ENCODE data around the gene EXD3. TPM values are rescaled to one million over a fixed set of nuclear protein-coding genes. Genes with fewer than 3 reads are reported as not detected.
A peak's percentile ranks its signal among the peaks of the same experiment; 100 is the strongest.

EXD3 gene
- total RNA-seq, 4 donors from 2014 or later = 11.8 to 49.0 (median 31.5) TPM

DNA sequence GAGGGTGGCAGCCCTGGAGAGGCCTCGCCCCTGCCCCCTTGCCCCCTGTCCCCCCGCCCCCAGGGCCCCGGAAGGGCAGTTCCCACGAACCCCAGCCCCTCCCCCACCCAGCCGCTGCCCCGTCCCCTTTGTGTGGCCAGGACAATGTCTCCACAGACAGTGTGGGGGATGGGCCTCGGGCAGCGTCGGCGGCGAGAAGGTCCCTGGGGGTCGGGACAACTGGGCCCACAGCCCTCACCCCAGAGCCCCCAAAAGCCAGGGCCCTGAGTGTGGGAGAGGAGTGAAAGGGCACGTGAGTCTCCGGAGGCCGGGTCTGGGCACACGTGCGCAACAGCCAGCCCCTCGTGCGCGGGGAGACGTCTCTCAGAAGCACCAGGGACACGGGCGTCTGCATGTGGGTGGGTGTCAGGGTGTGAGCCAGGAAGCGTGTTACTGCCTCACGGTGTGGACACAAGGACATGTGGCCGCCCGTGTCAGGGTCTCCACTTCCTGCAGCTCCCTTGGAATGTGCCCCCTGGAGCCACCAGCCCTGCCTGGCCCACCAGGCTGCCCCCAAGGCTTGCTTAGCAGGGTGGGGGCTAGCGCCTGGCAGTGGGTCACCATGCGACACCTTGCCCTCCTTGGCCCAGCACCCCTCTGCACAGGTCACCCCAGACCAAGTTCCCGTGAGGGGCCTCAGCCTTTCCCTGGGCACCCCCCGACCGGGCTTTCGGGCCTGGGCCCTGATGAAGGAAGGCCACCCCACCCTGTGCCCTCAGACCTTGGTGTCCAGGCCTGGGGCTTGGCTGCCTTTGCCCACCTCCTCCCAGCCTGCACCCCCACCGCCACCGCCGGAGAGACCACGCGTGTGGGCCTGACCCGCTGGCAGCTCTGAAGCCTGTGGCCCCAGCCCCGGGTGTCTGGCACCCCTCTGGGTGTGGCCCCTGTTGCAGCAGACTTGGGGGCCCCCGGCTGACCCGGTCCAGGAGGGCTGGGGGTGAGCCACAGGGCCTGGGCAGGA, 108.1 kb downstream of the EXD3 start:
- Histone ChIP-seq H3K4me3 (no peak overlapping the region), H3K27me3 (peaks cover 0 to 9% of the 10 kb centered on the region in 2 donors), H3K27ac (peak overlapping the region; percentile 34 to 50), H3K9me3 (no peaks in the 10 kb centered on the region), H3K4me1 (peaks cover 0 to 12% of the 10 kb centered on the region in 2 donors), H3K36me3 (no peaks in the 10 kb centered on the region)
- intact Hi-C loops (cut with DNase I; ENCODE audit: low total_unique reads) = no loop called here
- DNase-seq = peak in 1 of 2 donors; percentile 15
- TF ChIP-seq, protein P1, sequence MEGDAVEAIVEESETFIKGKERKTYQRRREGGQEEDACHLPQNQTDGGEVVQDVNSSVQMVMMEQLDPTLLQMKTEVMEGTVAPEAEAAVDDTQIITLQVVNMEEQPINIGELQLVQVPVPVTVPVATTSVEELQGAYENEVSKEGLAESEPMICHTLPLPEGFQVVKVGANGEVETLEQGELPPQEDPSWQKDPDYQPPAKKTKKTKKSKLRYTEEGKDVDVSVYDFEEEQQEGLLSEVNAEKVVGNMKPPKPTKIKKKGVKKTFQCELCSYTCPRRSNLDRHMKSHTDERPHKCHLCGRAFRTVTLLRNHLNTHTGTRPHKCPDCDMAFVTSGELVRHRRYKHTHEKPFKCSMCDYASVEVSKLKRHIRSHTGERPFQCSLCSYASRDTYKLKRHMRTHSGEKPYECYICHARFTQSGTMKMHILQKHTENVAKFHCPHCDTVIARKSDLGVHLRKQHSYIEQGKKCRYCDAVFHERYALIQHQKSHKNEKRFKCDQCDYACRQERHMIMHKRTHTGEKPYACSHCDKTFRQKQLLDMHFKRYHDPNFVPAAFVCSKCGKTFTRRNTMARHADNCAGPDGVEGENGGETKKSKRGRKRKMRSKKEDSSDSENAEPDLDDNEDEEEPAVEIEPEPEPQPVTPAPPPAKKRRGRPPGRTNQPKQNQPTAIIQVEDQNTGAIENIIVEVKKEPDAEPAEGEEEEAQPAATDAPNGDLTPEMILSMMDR (IDR thresholded peaks at IDR 0.05) = no peak
- no peak for TF ChIP-seq POLR2A (IDR thresholded peaks at IDR 0.05)

DNA sequence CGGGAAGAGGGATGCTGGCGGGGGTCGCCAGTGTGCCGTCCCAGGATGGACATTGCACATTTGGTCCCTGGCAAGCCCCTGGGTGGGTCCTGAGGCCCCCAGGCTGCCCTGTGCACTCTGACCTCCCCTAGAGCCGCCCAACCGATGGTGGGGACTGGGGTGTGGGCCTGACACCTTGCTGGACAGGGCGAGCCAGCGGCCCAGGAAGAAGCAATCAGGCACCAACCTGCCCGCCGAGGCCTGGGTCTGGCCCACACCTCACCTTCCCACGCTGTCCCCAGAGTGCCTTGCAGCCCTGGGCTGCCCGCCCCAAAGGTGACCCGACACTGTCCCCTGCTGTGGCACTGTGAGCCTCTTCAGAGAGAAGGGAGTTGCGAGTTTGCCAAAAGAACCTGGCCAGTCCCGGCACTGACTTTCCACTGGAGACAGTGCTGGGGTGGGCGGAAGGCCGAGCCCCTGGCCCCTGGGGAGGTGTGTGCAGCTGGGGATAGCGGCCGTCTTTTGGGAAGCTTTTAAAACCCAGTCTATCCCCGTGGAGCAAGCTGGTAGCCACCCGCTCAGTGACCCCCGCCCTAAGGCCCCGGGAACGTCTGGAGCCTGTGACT, 108.9 kb downstream of the EXD3 start:
- no peak for DNase-seq
- TF ChIP-seq, protein P1 (IDR thresholded peaks at IDR 0.05) = peak in 2 of 4 experiments; percentile 20 to 33
- no peak for TF ChIP-seq POLR2A (IDR thresholded peaks at IDR 0.05)

DNA sequence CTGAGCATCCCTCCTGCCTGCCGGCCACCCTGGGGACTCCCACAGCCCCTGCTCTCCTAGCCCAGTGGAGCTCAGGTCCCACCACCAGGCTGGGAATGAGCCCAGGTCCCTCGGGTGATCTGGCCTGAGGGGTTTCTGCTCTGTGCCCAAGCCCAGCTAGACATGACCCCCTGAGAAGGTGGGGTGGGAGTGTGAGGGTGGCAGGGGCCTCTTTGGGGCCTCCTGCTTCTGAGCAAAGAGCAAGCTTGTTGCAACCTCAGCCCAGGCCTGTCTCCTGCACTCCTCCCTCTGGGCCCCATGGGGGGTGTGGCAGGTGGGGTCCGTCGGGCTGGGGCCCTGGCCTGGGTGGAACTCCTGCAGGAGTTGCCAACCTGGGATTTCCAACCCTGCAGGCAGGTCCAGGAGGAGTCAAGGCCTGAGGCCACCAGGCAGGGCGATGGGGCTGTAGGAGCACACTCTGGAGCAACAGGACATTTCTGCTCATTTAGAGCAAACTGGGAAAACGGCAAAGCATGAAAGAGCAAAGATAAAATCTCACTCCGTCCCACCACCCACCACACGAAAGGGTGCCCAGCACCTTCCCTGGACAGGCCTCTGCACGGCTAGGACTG, 109.5 kb downstream of the EXD3 start:
- intact Hi-C loops (cut with DNase I; ENCODE audit: low total_unique reads) = no loop called here
- no peaks in the 10 kb centered on the region for H3K9me3 ChIP-seq
- TF ChIP-seq, protein P1 (IDR thresholded peaks at IDR 0.05) = no peak
- TF ChIP-seq POLR2A (IDR thresholded peaks at IDR 0.05) = no peak
- peaks cover 0 to 12% of the 10 kb centered on the region in 2 donors for H3K4me1 ChIP-seq
- no peak overlapping the region for H3K27ac ChIP-seq
- H3K4me3 ChIP-seq = no peak overlapping the region
- H3K27me3 ChIP-seq = peaks cover 0 to 9% of the 10 kb centered on the region in 2 donors
- H3K36me3 ChIP-seq = no peaks in the 10 kb centered on the region
- DNase-seq = no peak

More for the DNA sequence above, 108.9 kb downstream of the EXD3 start:
- H3K4me1 ChIP-seq = peaks cover 0 to 12% of the 10 kb centered on the region in 2 donors
- no peak overlapping the region for H3K4me3 ChIP-seq
- H3K9me3 ChIP-seq = no peaks in the 10 kb centered on the region
- peaks cover 0 to 9% of the 10 kb centered on the region in 2 donors for H3K27me3 ChIP-seq
- intact Hi-C loops (cut with DNase I; ENCODE audit: low total_unique reads) = no loop called here
- no peaks in the 10 kb centered on the region for H3K36me3 ChIP-seq
- H3K27ac ChIP-seq = peak overlapping the region in 1 of 2 donors; percentile 15

DNA sequence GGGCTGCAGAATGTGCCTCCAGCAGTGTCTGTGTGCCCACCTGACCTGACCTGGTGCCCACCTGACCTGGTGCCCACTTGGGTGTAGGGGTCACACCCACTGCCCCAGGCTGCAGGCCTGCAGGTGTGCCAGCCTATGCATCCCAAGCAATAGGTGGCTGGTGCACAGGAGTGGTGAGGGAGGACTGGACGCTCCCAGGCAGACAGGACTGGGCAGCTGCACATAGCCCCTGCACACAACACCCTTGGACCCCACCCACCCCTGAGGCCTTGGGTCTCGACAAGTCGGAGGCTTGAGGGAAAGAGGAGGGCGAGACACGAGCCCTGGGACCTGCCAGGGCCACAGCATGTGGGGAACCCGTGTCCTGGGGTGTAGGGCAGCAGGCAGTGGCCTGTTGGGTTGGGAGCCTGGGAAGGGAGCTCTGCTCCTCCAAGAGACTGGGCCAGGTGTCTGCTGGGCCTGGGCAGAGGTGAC, 110.1 kb downstream of the EXD3 start:
- no peak overlapping the region for H3K4me3 ChIP-seq

More for the DNA sequence above, 110.1 kb downstream of the EXD3 start:
- H3K9me3 ChIP-seq = no peaks in the 10 kb centered on the region
- TF ChIP-seq, protein P1 (IDR thresholded peaks at IDR 0.05) = no peak
- TF ChIP-seq POLR2A (IDR thresholded peaks at IDR 0.05) = no peak
- intact Hi-C loops (cut with DNase I; ENCODE audit: low total_unique reads) = no loop called here
- H3K36me3 ChIP-seq = no peaks in the 10 kb centered on the region
- DNase-seq = no peak
- no peak overlapping the region for H3K27ac ChIP-seq
- peaks cover 0 to 9% of the 10 kb centered on the region in 2 donors for H3K27me3 ChIP-seq
- H3K4me1 ChIP-seq = peaks cover 0 to 12% of the 10 kb centered on the region in 2 donors
